Neural progenitor cell (in vitro differentiated cells): ENCODE data around the gene NFE2L3.

ENCODE experiments used
- CTCF ChIP-seq: fragments of 200-600 bp; sonication (generic); IDR thresholded peaks from 2 replicates; pipeline ENCODE4 v1.5.1; 2017; ENCODE audit warnings: antibody characterized with exemption, mild to moderate bottlenecking
- EZH2 ChIP-seq: fragments of 200-600 bp; sonication (generic); IDR thresholded peaks from 2 replicates; pipeline ENCODE4 v1.6.1; 2017; ENCODE audit warnings: antibody characterized with exemption, mild to moderate bottlenecking, moderate library complexity
- EZH2phosphoT487 ChIP-seq: fragments of 200-600 bp; sonication (generic); IDR thresholded peaks from 2 replicates; pipeline ENCODE4 v1.6.1; 2017; ENCODE audit warnings: antibody characterized with exemption

DNA sequence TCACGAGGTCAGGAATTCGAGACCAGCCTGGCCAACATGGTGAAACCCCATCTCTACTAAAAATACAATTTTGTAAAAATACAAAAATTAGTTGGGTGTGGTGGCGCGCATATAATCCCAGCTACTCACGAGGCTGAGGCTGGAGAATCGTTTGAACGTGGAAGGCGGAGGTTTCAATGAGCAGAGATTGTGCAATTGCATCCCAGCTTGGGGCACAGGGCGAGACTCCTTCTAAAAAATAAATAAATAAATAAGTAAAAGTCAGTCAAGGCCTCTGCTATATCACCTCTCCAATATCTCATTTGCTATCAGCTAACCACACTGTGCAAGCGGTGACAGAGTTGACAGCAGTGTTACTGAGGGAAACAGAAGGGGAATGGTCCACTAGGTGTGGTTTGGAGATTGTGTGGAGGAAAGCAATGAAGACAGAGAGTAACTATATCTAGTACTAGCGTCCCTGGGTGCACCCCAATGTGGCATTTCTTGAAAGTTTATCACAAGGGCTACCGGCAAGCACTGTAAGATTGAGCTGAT is 20.9 kb upstream of the NFE2L3 start:
- TF ChIP-seq CTCF (no peak), EZH2phosphoT487 (no peak), EZH2 (no peak)
